Adrenal gland (tissue), 5 donors: Measurements from ENCODE around the gene STK32A.

Experiments
- CTCF ChIP-seq, 6 experiments: fragments of 450-650 bp in 4 of 6; fragments of 200-600 bp in 2 of 6; sonication (generic) in 1 of 6; IDR thresholded peaks; 1 replicate in 5 of 6; 2 replicates in 1 of 6; pipeline versions ENCODE4 v1.5.1 to v1.8.0; 2016 to 2021; ENCODE audit warnings: antibody characterized with exemption in 6 of 6, mild to moderate bottlenecking in 2 of 6, moderate library complexity in 1 of 6
- POLR2A ChIP-seq, 2 donors: fragments of 450-650 bp; IDR thresholded peaks; one replicate each; pipeline ENCODE4 v1.6.1; 2017; ENCODE audit warnings: antibody characterized with exemption in 2 of 2, mild to moderate bottlenecking in 2 of 2, moderate library complexity in 1 of 2
- donor health status: DM: no; HTN: no; CAD: no.

DNA sequence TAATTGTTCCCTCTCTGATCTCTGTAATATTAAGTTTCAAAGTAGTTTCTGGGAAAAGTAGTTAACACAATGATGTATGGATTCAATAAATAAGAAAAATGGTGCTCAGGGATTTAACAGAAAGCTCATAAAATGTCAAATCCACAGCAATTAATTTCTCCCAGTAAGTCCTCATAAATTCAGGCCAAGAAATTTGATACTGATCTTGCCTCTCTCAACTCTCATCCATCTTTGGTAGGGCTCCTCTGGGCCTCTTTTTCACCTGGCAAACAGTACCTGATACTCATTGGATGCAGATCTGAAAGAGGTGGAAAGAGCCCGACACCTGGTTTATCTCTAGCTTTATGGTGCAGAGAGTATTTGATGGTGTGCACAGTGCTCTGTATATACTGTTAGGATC lies 106.1 kb downstream of the STK32A start:
- TF ChIP-seq CTCF (IDR thresholded peaks at IDR 0.05) (no peak), POLR2A (IDR thresholded peaks at IDR 0.05) (no peak)
